ENCODE results near the gene TEC.

Gene TEC

DNA sequence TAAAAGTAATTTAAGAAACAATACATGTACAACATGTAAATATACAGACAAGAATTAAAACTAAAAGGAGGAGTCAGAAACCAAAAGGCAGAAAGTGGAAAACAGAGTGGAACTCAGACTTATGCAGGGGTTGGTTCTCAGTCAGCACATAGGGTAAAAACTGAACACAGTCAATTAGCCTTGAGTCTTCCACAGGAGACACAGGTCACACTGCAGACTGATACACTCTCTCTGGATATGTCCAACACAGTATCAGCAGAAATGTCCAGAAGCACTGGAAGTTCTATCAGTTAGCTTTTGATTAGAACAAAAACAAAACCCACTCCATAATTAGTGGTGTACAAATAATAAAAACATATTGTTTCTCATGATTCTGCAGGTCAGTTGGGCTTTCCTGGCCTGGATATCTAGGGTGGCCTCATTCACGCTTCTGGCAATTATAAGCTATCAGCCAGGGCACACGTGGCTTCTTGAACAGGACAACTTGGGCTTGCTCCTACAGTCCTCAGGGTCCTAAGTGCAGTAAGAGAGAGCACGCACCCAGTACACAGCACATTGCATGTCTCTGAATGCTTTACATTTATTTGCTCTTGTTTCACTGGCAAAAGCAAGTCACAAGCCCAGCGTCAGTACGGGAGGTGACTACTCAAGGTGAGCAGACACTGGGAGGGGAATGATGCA lies 21.6 kb downstream of the TEC start:
- no peak for TF ChIP-seq CTCF (conservative IDR thresholded peaks at IDR 0.05)
- no peak overlapping the region for H3K27ac ChIP-seq

DNA sequence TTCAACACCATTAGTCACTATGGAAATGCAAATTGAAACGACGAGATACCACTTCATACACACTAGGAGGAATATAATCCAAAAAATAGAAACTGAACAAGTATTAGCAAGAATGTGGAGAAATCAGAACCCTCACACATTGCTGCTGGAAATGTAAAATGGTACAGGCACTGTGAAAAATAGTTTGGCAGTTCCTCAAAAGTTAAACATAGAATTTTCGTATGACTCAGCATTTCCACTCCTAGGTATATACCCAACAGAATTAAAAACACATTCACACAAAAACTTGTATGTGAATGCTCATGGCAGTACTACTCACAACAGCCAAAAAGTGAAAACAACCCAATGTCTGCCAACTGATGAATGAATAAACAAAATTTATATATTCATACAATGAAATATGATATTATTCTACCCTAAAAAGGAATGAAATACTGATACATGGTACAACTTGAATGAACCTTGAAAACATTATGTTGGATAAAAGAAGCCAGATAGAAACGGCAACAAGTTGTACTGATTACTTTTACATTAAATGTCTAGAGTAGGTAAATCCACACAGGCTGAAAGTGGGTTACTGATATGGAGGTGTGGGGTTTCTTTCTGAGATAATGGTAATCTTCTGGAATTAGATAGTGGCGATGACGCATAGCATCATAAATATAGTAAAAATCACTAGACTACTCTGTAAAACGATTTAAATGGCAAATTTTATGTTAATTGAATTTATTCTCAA lies 22.3 kb downstream of the TEC start:
- no peak for TF ChIP-seq CTCF (conservative IDR thresholded peaks at IDR 0.05)
- no peak overlapping the region for H3K27ac ChIP-seq

- H3K27ac ChIP-seq, result no peak overlapping the region
- TF ChIP-seq CTCF (conservative IDR thresholded peaks at IDR 0.05), result no peak
Measured at GRCh38 chr4:48244665-48245064, 25.0 kb downstream of the TEC start.

DNA sequence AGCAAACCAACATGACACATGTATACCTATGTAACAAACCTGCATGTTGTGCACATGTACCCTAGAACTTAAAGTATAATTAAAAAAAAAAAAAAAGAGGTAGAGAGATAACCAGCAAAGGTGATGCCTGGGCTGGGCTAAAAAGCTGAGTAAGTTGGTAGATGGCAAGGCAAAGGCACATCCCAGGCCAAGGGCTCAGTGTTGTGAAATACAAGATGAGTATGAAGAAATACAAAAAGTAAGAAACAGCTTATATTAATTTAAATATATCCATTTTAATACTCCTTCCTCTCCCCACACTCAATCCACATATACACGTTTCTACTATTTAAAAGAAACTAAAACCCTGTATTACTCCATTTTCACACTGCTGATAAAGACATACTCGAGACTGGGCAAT lies 25.8 kb downstream of the TEC start:
- TF ChIP-seq CTCF (conservative IDR thresholded peaks at IDR 0.05), result no peak
- no peak overlapping the region for H3K27ac ChIP-seq

DNA sequence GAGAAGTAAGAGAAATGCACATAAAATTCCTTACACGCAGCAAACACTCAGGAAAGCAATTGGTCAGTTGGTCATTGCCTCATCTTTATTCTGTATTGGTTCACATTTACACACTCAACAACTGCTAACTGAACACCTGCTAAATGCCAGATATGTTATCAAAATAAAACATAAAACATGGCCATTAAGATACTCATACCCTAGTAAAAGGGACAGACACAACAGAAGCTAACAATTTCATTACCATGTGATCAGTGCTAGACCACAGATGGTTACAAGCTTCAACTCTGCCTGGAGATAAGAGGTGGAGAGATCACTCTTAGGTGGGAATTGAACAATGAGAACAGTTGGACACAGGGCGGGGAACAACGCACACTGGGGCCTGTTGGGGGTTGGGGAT lies 26.2 kb downstream of the TEC start:
- no peak overlapping the region for H3K27ac ChIP-seq

GRCh38 chr4:48242511-48243195 lies 27.0 kb downstream of the TEC start:
- TF ChIP-seq CTCF (conservative IDR thresholded peaks at IDR 0.05), result no peak
- H3K27ac ChIP-seq, result no peak overlapping the region

More for the DNA sequence above, 26.2 kb downstream of the TEC start:
- TF ChIP-seq CTCF (conservative IDR thresholded peaks at IDR 0.05), result no peak

- TF ChIP-seq CTCF (conservative IDR thresholded peaks at IDR 0.05), result no peak
- no peak overlapping the region for H3K27ac ChIP-seq
Measured at GRCh38 chr4:48241731-48242130, 27.9 kb downstream of the TEC start.
